HepG2 (cell line): ENCODE results near the gene DHRS12. TPM values are rescaled to one million over a fixed set of nuclear protein-coding genes. Genes with fewer than 3 reads are reported as not detected.

Source experiments
- CAMTA2 ChIP-seq: sonication (generic); formaldehyde crosslinking; IDR thresholded peaks from 2 replicates; pipeline ENCODE4 v1.4.0; 2020; ENCODE audit warnings: mild to moderate bottlenecking, missing genetic modification reagents, borderline replicate concordance
- EZH2 ChIP-seq: conservative IDR thresholded peaks from 2 replicates; pipeline ENCODE4 v1.6.1; 2012; ENCODE audit warnings: mild to moderate bottlenecking, low read depth, low read length, moderate library complexity
- GABPB1 ChIP-seq: IDR thresholded peaks from 2 replicates; pipeline ENCODE4 v1.6.1; 2016; ENCODE audit warnings: mild to moderate bottlenecking, missing genetic modification reagents, moderate library complexity, missing compliant biosample characterization
- HMGA1 ChIP-seq: sonication (generic); formaldehyde crosslinking; conservative IDR thresholded peaks from 2 replicates; pipeline ENCODE4 v1.4.0; 2020; ENCODE audit warnings: missing genetic modification reagents
- ISX ChIP-seq: sonication (generic); formaldehyde crosslinking; conservative IDR thresholded peaks from 2 replicates; pipeline ENCODE4 v1.5.0; 2020; ENCODE audit warnings: missing genetic modification reagents
- MAFF ChIP-seq: IDR thresholded peaks from 2 replicates; pipeline ENCODE4 v1.6.1; 2011; ENCODE audit warnings: low read depth, low read length, improper control_type of control experiment
- RARA ChIP-seq: IDR thresholded peaks from 2 replicates; pipeline ENCODE4 v1.6.1; 2016; ENCODE audit warnings: missing genetic modification reagents, missing compliant biosample characterization
- SALL1 ChIP-seq: sonication (generic); formaldehyde crosslinking; IDR thresholded peaks from 2 replicates; pipeline ENCODE4 v1.8.0; 2022; ENCODE audit warnings: mild to moderate bottlenecking, missing genetic modification reagents
- SNAPC4 ChIP-seq: sonication (generic); formaldehyde crosslinking; IDR thresholded peaks from 2 replicates; pipeline ENCODE4 v1.4.0; 2020; ENCODE audit warnings: mild to moderate bottlenecking, missing genetic modification reagents
- ZBTB20 ChIP-seq: sonication (generic); formaldehyde crosslinking; IDR thresholded peaks from 2 replicates; pipeline ENCODE4 v1.8.1; 2023; ENCODE audit warnings: missing genetic modification reagents, low read depth, mild to moderate bottlenecking, borderline replicate concordance
- ZBTB33 ChIP-seq: sonication (generic); formaldehyde crosslinking; IDR thresholded peaks from 2 replicates; pipeline ENCODE4 v1.4.0; 2020; ENCODE audit warnings: missing genetic modification reagents
- ZNF253 ChIP-seq: sonication (generic); formaldehyde crosslinking; IDR thresholded peaks from 2 replicates; pipeline ENCODE4 v1.8.0; 2022; ENCODE audit warnings: mild to moderate bottlenecking, missing genetic modification reagents, borderline replicate concordance
- ZNF432 ChIP-seq: sonication (generic); formaldehyde crosslinking; IDR thresholded peaks from 2 replicates; pipeline ENCODE4 v1.5.0; 2020; ENCODE audit warnings: missing genetic modification reagents, mild to moderate bottlenecking, borderline replicate concordance
- ZNF577 ChIP-seq: sonication (generic); formaldehyde crosslinking; IDR thresholded peaks from 2 replicates; pipeline ENCODE4 v1.4.0; 2020; ENCODE audit warnings: mild to moderate bottlenecking, low read depth, missing genetic modification reagents, borderline replicate concordance
- ZNF678 ChIP-seq: sonication (generic); formaldehyde crosslinking; IDR thresholded peaks from 2 replicates; pipeline ENCODE4 v1.4.0; 2020; ENCODE audit warnings: mild to moderate bottlenecking, missing genetic modification reagents
- polyA plus RNA-seq, 8 experiments: library from polyadenylated mRNA; depleted of rRNA in 3 of 8; stranded (reverse) in 7 of 8; unstranded in 1 of 8; fragments of >200 nt; fragmentation: Illumina TruSeq in 4 of 8; extraction: Trizol in 4 of 8; gene quantifications; 2 replicates each; pipeline versions ENCODE4 v1.2.1 to v1.2.3, GENCODE V29; 2011 to 2016; ENCODE audit warnings: low read depth in 4 of 8, missing spikeins in 1 of 8, mixed read lengths in 1 of 8; ENCODE audit not compliant: insufficient read depth in 1 of 8
- total RNA-seq, 5 experiments: library from RNA; depleted of rRNA; stranded (reverse); fragments of >200 nt; fragmentation: Illumina TruSeq; extraction: Trizol; gene quantifications; 2 replicates each; pipeline ENCODE4 v1.2.3, GENCODE V29; 2016; ENCODE audit warnings: low read depth in 1 of 5
- TF ChIP-seq, protein P1 (sequence below): sonication (generic); formaldehyde crosslinking; IDR thresholded peaks from 2 replicates; pipeline ENCODE4 v1.5.0; 2020; ENCODE audit warnings: missing genetic modification reagents, mild to moderate bottlenecking, borderline replicate concordance
- TF ChIP-seq, protein P2 (sequence below): sonication (generic); formaldehyde crosslinking; IDR thresholded peaks from 2 replicates; pipeline ENCODE4 v1.5.0; 2020; ENCODE audit warnings: missing genetic modification reagents
- TF ChIP-seq, protein P3 (sequence below): sonication (generic); formaldehyde crosslinking; conservative IDR thresholded peaks from 2 replicates; pipeline ENCODE4 v1.4.0; 2020; ENCODE audit warnings: missing genetic modification reagents

The DHRS12 gene
- total and polyA plus RNA-seq, 2 of the 13 experiments (the other 11 are each of a cell fraction or from before 2014, with no cell fraction given) = 7.2 to 8.4 TPM

- TF ChIP-seq SNAPC4 (CRISPR knock-in tag) (no peak), ZBTB20 (CRISPR knock-in tag) (no peak), GABPB1 (CRISPR knock-in tag) (0 out of 2 replicates have a peak, but pooled peaks have one; percentile 22), SALL1 (CRISPR knock-in tag) (no peak), ZNF253 (CRISPR knock-in tag) (no peak), ISX (CRISPR knock-in tag) (no peak), CAMTA2 (no peak), ZNF678 (no peak), ZNF432 (CRISPR knock-in tag) (no peak), ZNF577 (no peak), RARA (CRISPR knock-in tag) (no peak), EZH2 (no peak), MAFF (no peak), HMGA1 (no peak), ZBTB33 (CRISPR knock-in tag) (no peak)
- TF ChIP-seq, protein P1, sequence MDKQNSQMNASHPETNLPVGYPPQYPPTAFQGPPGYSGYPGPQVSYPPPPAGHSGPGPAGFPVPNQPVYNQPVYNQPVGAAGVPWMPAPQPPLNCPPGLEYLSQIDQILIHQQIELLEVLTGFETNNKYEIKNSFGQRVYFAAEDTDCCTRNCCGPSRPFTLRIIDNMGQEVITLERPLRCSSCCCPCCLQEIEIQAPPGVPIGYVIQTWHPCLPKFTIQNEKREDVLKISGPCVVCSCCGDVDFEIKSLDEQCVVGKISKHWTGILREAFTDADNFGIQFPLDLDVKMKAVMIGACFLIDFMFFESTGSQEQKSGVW = no peak
- TF ChIP-seq, protein P2, sequence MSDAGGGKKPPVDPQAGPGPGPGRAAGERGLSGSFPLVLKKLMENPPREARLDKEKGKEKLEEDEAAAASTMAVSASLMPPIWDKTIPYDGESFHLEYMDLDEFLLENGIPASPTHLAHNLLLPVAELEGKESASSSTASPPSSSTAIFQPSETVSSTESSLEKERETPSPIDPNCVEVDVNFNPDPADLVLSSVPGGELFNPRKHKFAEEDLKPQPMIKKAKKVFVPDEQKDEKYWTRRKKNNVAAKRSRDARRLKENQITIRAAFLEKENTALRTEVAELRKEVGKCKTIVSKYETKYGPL (CRISPR knock-in tag) = no peak
- TF ChIP-seq, protein P3, sequence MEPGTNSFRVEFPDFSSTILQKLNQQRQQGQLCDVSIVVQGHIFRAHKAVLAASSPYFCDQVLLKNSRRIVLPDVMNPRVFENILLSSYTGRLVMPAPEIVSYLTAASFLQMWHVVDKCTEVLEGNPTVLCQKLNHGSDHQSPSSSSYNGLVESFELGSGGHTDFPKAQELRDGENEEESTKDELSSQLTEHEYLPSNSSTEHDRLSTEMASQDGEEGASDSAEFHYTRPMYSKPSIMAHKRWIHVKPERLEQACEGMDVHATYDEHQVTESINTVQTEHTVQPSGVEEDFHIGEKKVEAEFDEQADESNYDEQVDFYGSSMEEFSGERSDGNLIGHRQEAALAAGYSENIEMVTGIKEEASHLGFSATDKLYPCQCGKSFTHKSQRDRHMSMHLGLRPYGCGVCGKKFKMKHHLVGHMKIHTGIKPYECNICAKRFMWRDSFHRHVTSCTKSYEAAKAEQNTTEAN = no peak
These were observed 41.1 kb upstream of the DHRS12 start, which contains the start of gene TMEM272 (continued) for GRCh38 chr13:51844862-51845573.
